ENCODE measurements around the gene BCCIP. TPM values are rescaled to one million over a fixed set of nuclear protein-coding genes. Genes with fewer than 3 reads are reported as not detected.

BCCIP gene
- total RNA-seq, 3 donors from 2014 or later (not counting 1 experiment from before 2014, with no cell fraction given): 39.3 to 48.2 (median 41.3) TPM

GRCh38 chr10:125859128-125859817, 35.9 kb downstream of the BCCIP start:
- 89% methylated on average over 2 of the region's 4 CpGs for WGBS (ENCODE audit: insufficient coverage)
- TF ChIP-seq CTCF (IDR thresholded peaks at IDR 0.05): no peak
- ATAC-seq (no peak), DNase-seq (no peak)
- Mint-ChIP-seq H3K27me3 (ENCODE audit: low read depth in 2 of 2) (no peaks in the 10 kb centered on the region), H3K36me3 (no peaks in the 10 kb centered on the region), H3K4me3 (no peak overlapping the region), H3K4me1 (no peaks in the 10 kb centered on the region), H3K27ac (no peak overlapping the region), H3K9me3 (no peaks in the 10 kb centered on the region)
- H3K27me3 ChIP-seq (ENCODE audit: control insufficient read depth, insufficient read depth, low read length): no peaks in the 10 kb centered on the region
- no peaks in the 10 kb centered on the region for H3K4me1 ChIP-seq (ENCODE audit: control insufficient read depth, insufficient read depth, low read length)
- no peak overlapping the region for H3K27ac ChIP-seq (ENCODE audit: low read length)
- intact Hi-C loops (cut with micrococcal nuclease): no loop called here
- H3K9me3 ChIP-seq (ENCODE audit: control insufficient read depth, insufficient read depth, low read length): no peaks in the 10 kb centered on the region
- peaks cover 2% of the 10 kb centered on the region for H3K36me3 ChIP-seq (ENCODE audit: control insufficient read depth, insufficient read depth, low read length)
- no peak overlapping the region for H3K4me3 ChIP-seq (ENCODE audit: low read length)

- Histone ChIP-seq H3K36me3 (ENCODE audit: control insufficient read depth, insufficient read depth, low read length) (peaks cover 10% of the 10 kb centered on the region), H3K4me3 (ENCODE audit: low read length) (no peak overlapping the region), H3K4me1 (ENCODE audit: control insufficient read depth, insufficient read depth, low read length) (no peaks in the 10 kb centered on the region), H3K27me3 (ENCODE audit: control insufficient read depth, insufficient read depth, low read length) (no peaks in the 10 kb centered on the region), H3K27ac (ENCODE audit: low read length) (no peak overlapping the region), H3K9me3 (ENCODE audit: control insufficient read depth, insufficient read depth, low read length) (no peaks in the 10 kb centered on the region)
- H3K27me3 Mint-ChIP-seq (ENCODE audit: low read depth in 2 of 2): no peaks in the 10 kb centered on the region
- intact Hi-C loops (cut with micrococcal nuclease): loop anchor here (5.0 kb wide), 1 partner anchor 882 kb away; no protein-coding TSS in a partner anchor
- H3K9me3 Mint-ChIP-seq: no peaks in the 10 kb centered on the region
- H3K4me1 Mint-ChIP-seq: no peaks in the 10 kb centered on the region
- no peaks in the 10 kb centered on the region for H3K36me3 Mint-ChIP-seq
- DNase-seq (no peak), ATAC-seq (no peak)
- no peak for TF ChIP-seq CTCF (IDR thresholded peaks at IDR 0.05)
- WGBS (ENCODE audit: insufficient coverage): 98% methylated on average over 2 of the region's 3 CpGs
- no peak overlapping the region for H3K27ac Mint-ChIP-seq
- no peak overlapping the region for H3K4me3 Mint-ChIP-seq
These were observed 41.8 kb downstream of the BCCIP start for GRCh38 chr10:125865120-125865519.

GRCh38 chr10:125866421-125867029, 43.2 kb downstream of the BCCIP start:
- no peak overlapping the region for H3K4me3 Mint-ChIP-seq
- whole genome bisulfite sequencing (ENCODE audit: insufficient coverage): 95% methylated on average over 7 of the region's 7 CpGs
- no peak overlapping the region for H3K27ac Mint-ChIP-seq
- H3K4me1 Mint-ChIP-seq: no peaks in the 10 kb centered on the region
- no peaks in the 10 kb centered on the region for H3K4me1 ChIP-seq (ENCODE audit: control insufficient read depth, insufficient read depth, low read length)
- peaks cover 10% of the 10 kb centered on the region for H3K36me3 ChIP-seq (ENCODE audit: control insufficient read depth, insufficient read depth, low read length)
- no peak overlapping the region for H3K27ac ChIP-seq (ENCODE audit: low read length)
- no peak for DNase-seq
- intact Hi-C loops (cut with micrococcal nuclease): loop anchor here (5.0 kb wide), 1 partner anchor 881 kb away; no protein-coding TSS in a partner anchor
- H3K36me3 Mint-ChIP-seq: no peaks in the 10 kb centered on the region
- no peaks in the 10 kb centered on the region for H3K9me3 ChIP-seq (ENCODE audit: control insufficient read depth, insufficient read depth, low read length)
- no peaks in the 10 kb centered on the region for H3K9me3 Mint-ChIP-seq
- ATAC-seq: peak in 1 of 3 donors; percentile 14
- H3K27me3 Mint-ChIP-seq (ENCODE audit: low read depth in 2 of 2): no peaks in the 10 kb centered on the region
- TF ChIP-seq CTCF (IDR thresholded peaks at IDR 0.05): no peak
- H3K27me3 ChIP-seq (ENCODE audit: control insufficient read depth, insufficient read depth, low read length): no peaks in the 10 kb centered on the region
- no peak overlapping the region for H3K4me3 ChIP-seq (ENCODE audit: low read length)

Data from natural killer cell (primary cell).